Stimulated activated effector memory CD8-positive, alpha-beta T cell treated with anti-CD3 and anti-CD28 coated beads, Interleukin-12 subunit alpha, Interleukin-12 subunit beta, amount 100 ng/mL, for 72 hours (primary cell): Measurements from ENCODE around the gene C9orf50.
"Not testable (repeated sequence)": the region's sequence is repeated elsewhere in the genome, so short reads cannot be mapped to it uniquely, and the experiment has no call there.

ENCODE experiments used
- ATAC-seq: fragments of 150-1000 bp; cut with Tn5 transposase; 2 replicates; pipeline ENCODE4 v1.10.0; 2021
- DNase-seq, 2 donors: peaks; one replicate each; pipeline ENCODE4 v3.0.0; 2021 to 2022; ENCODE audit warnings: low spot score in 2 of 2
- H3K27ac Mint-ChIP-seq: one replicate; pipeline ENCODE4 v1.8.0; 2022; ENCODE audit warnings: mild to moderate bottlenecking, mixed read lengths
- H3K36me3 Mint-ChIP-seq: one replicate; pipeline ENCODE4 v1.8.0; 2022; ENCODE audit warnings: mild to moderate bottlenecking, mixed read lengths
- H3K4me1 Mint-ChIP-seq: one replicate; pipeline ENCODE4 v1.8.0; 2022; ENCODE audit warnings: mixed read lengths
- H3K4me3 Mint-ChIP-seq: one replicate; pipeline ENCODE4 v1.8.0; 2022; ENCODE audit warnings: mild to moderate bottlenecking, mixed read lengths
- H3K9me3 Mint-ChIP-seq: one replicate; pipeline ENCODE4 v1.8.0; 2022; ENCODE audit warnings: mixed read lengths

C9orf50 gene, protein sequence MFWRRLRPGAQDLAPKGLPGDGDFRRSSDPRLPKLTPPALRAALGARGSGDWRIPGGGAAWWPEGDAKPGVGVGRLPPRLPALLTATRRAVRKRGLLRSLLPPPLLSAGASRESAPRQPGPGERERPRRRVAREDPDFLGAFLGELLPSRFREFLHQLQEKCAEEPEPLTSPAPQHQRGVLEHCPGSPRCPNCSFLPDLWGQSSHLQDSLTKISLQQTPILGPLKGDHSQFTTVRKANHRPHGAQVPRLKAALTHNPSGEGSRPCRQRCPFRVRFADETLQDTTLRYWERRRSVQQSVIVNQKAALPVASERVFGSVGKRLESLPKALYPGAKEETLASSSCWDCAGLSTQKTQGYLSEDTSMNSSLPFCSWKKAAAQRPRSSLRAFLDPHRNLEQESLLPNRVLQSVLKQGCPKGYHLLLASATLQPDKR

GRCh38 chr9:129620669-129621295 lies at the start of gene C9orf50:
TSS of gene C9orf50 (minus strand) at chr9:129621101. CDS start at chr9:129620574, 527 bp downstream.
- no peaks in the 10 kb centered on the region for H3K9me3 Mint-ChIP-seq

GRCh38 chr9:129669946-129670345 lies 49.0 kb upstream of the C9orf50 start:
- DNase-seq (no peak), ATAC-seq (no peak)
- Mint-ChIP-seq H3K9me3 (no peaks in the 10 kb centered on the region), H3K4me3 (no peak overlapping the region), H3K36me3 (no peaks in the 10 kb centered on the region), H3K4me1 (peaks cover 9% of the 10 kb centered on the region), H3K27ac (no peak overlapping the region)

More at GRCh38 chr9:129620669-129621295, at the start of gene C9orf50:
- peaks cover 9% of the 10 kb centered on the region for H3K36me3 Mint-ChIP-seq
- no peak for DNase-seq
- H3K4me3 Mint-ChIP-seq: peak within 1 kb of the TSS; percentile 29
- no peak within 1 kb of the TSS for H3K27ac Mint-ChIP-seq
- peaks cover 18% of the 10 kb centered on the region for H3K4me1 Mint-ChIP-seq
- ATAC-seq: no peak

DNA sequence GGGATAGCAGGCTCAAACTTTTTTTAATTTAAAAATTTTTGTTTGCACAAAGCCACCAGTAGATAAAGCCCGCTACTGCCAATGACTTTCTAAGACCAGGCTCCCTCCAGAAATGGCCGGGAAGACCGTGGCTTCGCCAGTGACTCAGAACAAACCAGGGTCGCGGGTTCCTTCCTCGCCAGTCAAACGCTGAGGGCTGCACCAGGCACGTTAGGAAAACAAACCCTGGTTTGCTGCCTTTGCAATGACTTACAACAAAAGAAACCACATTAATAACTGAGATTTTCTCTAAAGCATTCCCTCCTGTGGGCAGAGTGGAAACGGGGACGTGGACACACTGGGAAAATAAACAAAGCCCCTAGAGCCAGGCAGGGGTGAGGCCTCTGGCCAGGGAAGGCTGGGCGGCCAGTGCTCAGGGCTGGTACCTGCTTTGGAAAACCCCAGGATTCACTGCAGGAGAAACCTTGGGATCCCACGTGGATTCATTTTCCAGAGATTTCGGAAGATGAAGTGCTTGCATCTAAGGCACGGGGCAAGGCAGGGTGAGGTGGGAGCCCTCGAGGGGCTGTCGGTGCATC lies 48.3 kb upstream of the C9orf50 start:
- no peak overlapping the region for H3K4me3 Mint-ChIP-seq
- H3K4me1 Mint-ChIP-seq: peaks cover 12% of the 10 kb centered on the region
- ATAC-seq (no peak), DNase-seq (no peak)
- H3K36me3 Mint-ChIP-seq: no peaks in the 10 kb centered on the region
- no peaks in the 10 kb centered on the region for H3K9me3 Mint-ChIP-seq
- H3K27ac Mint-ChIP-seq: no peak overlapping the region

GRCh38 chr9:129667850-129668249 lies 46.9 kb upstream of the C9orf50 start:
- Mint-ChIP-seq H3K9me3 (no peaks in the 10 kb centered on the region), H3K4me1 (peaks cover 12% of the 10 kb centered on the region), H3K36me3 (no peaks in the 10 kb centered on the region), H3K4me3 (no peak overlapping the region), H3K27ac (no peak overlapping the region)
- DNase-seq (no peak), ATAC-seq (no peak)

GRCh38 chr9:129667378-129667777 lies 46.5 kb upstream of the C9orf50 start:
- ATAC-seq: no peak
- no peaks in the 10 kb centered on the region for H3K9me3 Mint-ChIP-seq
- H3K4me3 Mint-ChIP-seq: no peak overlapping the region
- no peak for DNase-seq
- no peak overlapping the region for H3K27ac Mint-ChIP-seq
- H3K36me3 Mint-ChIP-seq: no peaks in the 10 kb centered on the region
- peaks cover 12% of the 10 kb centered on the region for H3K4me1 Mint-ChIP-seq

- Mint-ChIP-seq H3K27ac (no peak overlapping the region), H3K4me3 (no peak overlapping the region), H3K36me3 (no peaks in the 10 kb centered on the region), H3K4me1 (peaks cover 8% of the 10 kb centered on the region), H3K9me3 (no peaks in the 10 kb centered on the region)
- ATAC-seq (no peak), DNase-seq (no peak)
Observed at GRCh38 chr9:129666575-129666974, 45.7 kb upstream of the C9orf50 start.

DNA sequence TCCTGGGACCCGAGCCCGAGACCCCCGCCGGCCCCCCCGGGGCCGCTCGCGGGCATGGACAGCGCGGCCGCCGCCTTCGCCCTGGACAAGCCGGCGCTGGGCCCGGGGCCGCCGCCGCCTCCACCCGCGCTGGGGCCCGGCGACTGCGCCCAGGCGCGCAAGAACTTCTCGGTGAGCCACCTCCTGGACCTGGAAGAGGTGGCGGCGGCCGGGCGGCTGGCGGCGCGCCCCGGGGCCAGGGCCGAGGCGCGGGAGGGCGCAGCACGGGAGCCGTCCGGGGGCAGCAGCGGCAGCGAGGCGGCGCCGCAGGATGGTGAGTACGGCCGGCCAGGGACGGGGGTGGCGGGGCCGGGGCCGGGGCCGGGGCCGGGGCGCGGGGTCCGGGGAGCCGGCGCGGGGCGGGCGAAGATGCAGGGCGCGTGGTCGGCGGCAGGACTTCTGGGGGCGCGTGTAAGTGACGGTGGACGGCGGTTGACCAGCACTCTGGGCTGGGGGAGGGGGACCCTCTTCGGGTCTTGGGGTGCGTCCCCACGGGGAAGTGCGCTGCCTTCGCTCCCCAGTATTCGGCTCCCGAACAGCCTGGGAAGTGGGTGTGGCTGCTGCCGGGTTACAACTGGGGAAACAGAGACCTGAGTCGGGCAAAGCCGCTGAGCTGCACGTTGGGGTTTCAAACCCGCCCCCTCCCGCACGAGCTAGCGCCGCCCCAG lies 45.1 kb upstream of the C9orf50 start:
- H3K9me3 Mint-ChIP-seq: no peaks in the 10 kb centered on the region
- DNase-seq (no peak), ATAC-seq (peak; percentile 26)
- H3K27ac Mint-ChIP-seq: no peak overlapping the region
- no peaks in the 10 kb centered on the region for H3K36me3 Mint-ChIP-seq
- peak overlapping the region; percentile 70 for H3K4me3 Mint-ChIP-seq
- peaks cover 6% of the 10 kb centered on the region for H3K4me1 Mint-ChIP-seq

DNA sequence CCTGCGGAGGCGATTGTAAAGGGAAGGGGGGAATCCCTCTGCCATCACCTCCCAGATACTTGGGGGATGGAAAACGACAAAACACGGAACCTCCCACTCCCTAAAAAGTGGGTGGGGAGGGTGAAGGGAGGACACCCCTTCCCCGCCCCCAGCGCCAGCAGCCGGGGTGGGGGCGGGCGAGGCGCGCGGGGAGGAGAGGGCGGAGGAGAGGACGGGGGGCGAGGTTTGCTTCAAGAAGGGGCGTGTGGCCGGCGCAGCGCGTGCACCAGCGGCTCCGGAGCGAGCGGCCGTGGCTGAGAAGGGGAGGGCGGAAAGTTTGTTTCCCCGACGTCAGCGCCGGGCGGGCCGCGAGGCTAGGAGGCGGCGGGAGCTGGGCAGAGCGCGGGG lies 44.5 kb upstream of the C9orf50 start, which contains the start of gene PRRX2:
Gene PRRX2 (plus strand): TSS at position 259 of the 387 bp plus-strand sequence. CDS start 221 bp downstream, outside the sequence.
- Mint-ChIP-seq H3K36me3 (no peaks in the 10 kb centered on the region), H3K27ac (peak within 1 kb of the TSS; percentile 52), H3K9me3 (no peaks in the 10 kb centered on the region), H3K4me1 (peaks cover 6% of the 10 kb centered on the region), H3K4me3 (peak within 1 kb of the TSS; percentile 70)
- ATAC-seq (peak; percentile 72), DNase-seq (no peak)

DNA sequence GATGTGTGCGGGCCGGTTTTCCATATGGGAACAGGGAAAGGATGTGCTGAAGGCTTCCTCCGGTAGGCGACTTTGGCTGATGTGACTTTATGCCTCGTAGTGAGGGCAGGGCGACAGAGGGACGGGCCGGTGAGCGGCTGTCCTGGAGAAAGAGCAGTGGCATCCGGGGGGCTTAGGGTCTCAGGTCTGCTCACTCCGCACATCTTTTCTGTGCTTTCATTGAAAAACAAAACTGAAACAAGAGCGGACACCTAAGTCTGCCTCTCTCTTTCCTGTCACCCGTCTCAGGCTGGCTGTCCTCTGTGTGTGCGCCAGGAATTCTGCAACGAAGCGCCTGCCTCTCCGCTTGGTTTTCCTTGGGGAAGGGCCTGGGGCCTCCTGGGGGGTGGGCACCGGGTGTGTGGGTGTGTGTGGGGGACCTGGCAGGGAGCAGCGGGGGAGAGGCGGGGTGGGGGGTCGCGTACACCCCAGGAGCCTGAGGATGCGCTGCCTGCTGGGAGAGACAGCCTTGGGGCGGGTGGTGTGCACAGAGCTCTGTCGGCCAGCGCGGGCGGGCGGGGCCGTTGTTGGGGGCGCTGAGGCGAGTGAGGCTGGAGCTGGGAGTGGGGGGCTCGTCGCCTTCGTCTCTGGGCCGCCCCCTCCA lies 44.0 kb upstream of the C9orf50 start:
- H3K36me3 Mint-ChIP-seq: no peaks in the 10 kb centered on the region
- DNase-seq (no peak), ATAC-seq (peak; percentile 48)
- H3K27ac Mint-ChIP-seq: peak overlapping the region; percentile 52
- H3K4me3 Mint-ChIP-seq: peak overlapping the region; percentile 70
- H3K4me1 Mint-ChIP-seq: peaks cover 6% of the 10 kb centered on the region
- H3K9me3 Mint-ChIP-seq: no peaks in the 10 kb centered on the region

DNA sequence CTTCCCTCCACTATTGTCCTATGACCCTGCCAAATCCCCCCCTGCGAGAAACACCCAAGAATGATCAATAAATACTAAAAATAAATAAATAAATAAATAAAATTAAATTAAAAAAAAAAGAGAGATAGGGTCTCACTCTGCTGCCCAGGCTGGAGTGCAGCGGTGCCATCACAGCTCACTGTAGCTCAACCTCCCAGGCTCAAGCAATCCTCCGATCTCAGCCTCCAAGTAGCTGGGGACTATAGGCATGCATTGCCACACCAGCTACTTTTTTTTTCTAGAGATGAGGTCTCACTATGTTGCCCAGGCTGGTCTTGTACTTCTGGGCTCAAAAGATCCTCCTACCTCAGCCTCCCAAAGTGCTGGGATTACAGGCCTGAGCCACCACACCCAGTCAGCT lies 41.3 kb upstream of the C9orf50 start:
- H3K4me3 Mint-ChIP-seq, DNase-seq, H3K27ac Mint-ChIP-seq, H3K4me1 Mint-ChIP-seq, H3K9me3 Mint-ChIP-seq, H3K36me3 Mint-ChIP-seq, ATAC-seq: not testable (repeated sequence)

DNA sequence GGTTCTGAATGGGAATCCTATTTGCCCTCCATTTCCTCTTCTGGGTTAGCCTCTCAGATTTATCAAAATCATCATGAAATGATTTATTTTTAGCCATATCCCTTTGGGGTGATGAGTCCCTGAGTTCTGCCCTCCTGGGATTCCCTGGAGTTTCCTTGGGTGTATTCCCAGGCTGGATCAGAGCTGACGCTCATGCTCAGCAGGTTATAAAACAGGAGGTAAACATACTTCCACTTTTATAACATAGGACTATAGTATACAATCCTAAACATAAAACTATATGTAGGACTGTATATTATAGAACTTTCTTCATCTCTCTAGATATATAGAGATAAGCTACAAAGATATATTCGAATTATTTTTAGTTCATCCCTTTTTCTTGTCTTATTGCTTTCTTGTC lies 40.1 kb upstream of the C9orf50 start:
- DNase-seq: no peak
- Mint-ChIP-seq H3K27ac (no peak overlapping the region), H3K4me1 (peaks cover 8% of the 10 kb centered on the region), H3K4me3 (no peak overlapping the region), H3K36me3 (no peaks in the 10 kb centered on the region), H3K9me3 (no peaks in the 10 kb centered on the region)
- ATAC-seq: no peak

GRCh38 chr9:129656795-129657390 lies 36.0 kb upstream of the C9orf50 start:
- peaks cover 5% of the 10 kb centered on the region for H3K4me1 Mint-ChIP-seq
- peak; percentile 96 for ATAC-seq

DNA sequence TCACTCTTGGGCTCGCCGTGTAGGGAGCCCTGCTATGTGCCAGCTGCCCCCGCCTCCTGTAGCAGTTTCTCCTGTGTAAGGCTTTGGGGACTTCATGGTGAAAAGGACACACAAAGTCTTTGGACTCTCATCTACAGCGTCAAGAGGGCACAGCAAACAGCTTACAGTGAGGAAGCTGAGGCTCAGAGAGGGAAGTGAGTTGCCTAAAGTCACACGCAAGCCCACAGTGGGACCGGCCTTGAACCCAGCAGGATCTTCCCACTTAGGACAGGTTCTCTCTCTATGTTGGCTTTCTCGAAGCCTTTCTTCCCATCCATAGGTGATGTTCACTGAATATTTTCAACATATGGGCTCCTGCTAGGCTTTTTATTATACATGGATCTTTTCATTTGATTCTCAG lies 34.8 kb upstream of the C9orf50 start:
- Mint-ChIP-seq H3K36me3 (no peaks in the 10 kb centered on the region), H3K9me3 (no peaks in the 10 kb centered on the region), H3K4me3 (no peak overlapping the region), H3K4me1 (peaks cover 5% of the 10 kb centered on the region), H3K27ac (no peak overlapping the region)
- DNase-seq (no peak), ATAC-seq (no peak)

More at GRCh38 chr9:129656795-129657390, 36.0 kb upstream of the C9orf50 start:
- no peaks in the 10 kb centered on the region for H3K36me3 Mint-ChIP-seq
- no peak overlapping the region for H3K27ac Mint-ChIP-seq
- H3K4me3 Mint-ChIP-seq: no peak overlapping the region
- DNase-seq: no peak
- H3K9me3 Mint-ChIP-seq: no peaks in the 10 kb centered on the region

DNA sequence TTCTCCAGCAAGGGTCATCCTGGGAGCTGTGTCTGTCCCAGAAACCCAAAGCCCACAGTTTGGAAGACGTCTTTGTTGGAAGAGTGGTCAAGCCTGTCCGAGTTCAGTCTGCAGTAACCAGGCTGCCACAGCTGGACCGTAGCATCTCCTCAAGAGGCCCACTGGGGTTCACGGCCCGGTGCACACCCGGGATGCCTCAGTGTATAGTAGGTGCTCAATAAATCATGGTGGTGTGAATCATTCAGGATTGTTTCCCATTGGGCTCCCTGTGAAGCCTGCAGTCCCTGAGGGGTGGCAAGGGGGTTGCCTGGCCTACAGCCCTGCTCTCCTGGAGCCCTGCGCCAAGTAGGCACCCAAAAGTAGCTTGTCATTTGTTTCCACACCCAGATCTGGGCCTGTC lies 34.3 kb upstream of the C9orf50 start:
- H3K36me3 Mint-ChIP-seq: no peaks in the 10 kb centered on the region
- ATAC-seq (no peak), DNase-seq (no peak)
- H3K4me3 Mint-ChIP-seq: no peak overlapping the region
- H3K27ac Mint-ChIP-seq: no peak overlapping the region
- H3K4me1 Mint-ChIP-seq: peaks cover 8% of the 10 kb centered on the region
- H3K9me3 Mint-ChIP-seq: no peaks in the 10 kb centered on the region
